Skeletal muscle satellite cell (primary cell): Measurements from ENCODE around the gene SNRNP200.

Source experiments
- H3K27me3 ChIP-seq: 2 replicates; pipeline ENCODE4 v1.7.0; 2013; ENCODE audit warnings: low read length; ENCODE audit not compliant: control insufficient read depth, insufficient read depth
- H3K36me3 ChIP-seq: 2 replicates; pipeline ENCODE4 v1.7.0; 2013; ENCODE audit warnings: mild to moderate bottlenecking, control low read depth, low read length; ENCODE audit not compliant: insufficient read depth
- H3K4me1 ChIP-seq: 2 replicates; pipeline ENCODE4 v1.7.0; 2013; ENCODE audit warnings: low read length; ENCODE audit not compliant: control insufficient read depth, insufficient read depth
- H3K4me2 ChIP-seq: 2 replicates; pipeline ENCODE4 v1.7.0; 2013; ENCODE audit warnings: mild to moderate bottlenecking, low read length
- H3K4me3 ChIP-seq: 2 replicates; pipeline ENCODE4 v1.7.0; 2013; ENCODE audit warnings: low read length
- H3K9ac ChIP-seq: 2 replicates; pipeline ENCODE4 v1.7.0; 2013; ENCODE audit warnings: mild to moderate bottlenecking, low read depth, low read length, moderate library complexity
- H3K9me3 ChIP-seq: replicated peaks from 2 replicates; pipeline ENCODE4 v1.7.0; 2013; ENCODE audit warnings: mild to moderate bottlenecking, control low read depth, low read length

The SNRNP200 gene

GRCh38 chr2:96323849-96324248 is 18.5 kb upstream of the SNRNP200 start:
- peaks cover 14% of the 10 kb centered on the region for H3K4me1 ChIP-seq
- no peak overlapping the region for H3K9ac ChIP-seq
- no peak overlapping the region for H3K4me3 ChIP-seq
- H3K27me3 ChIP-seq: peaks cover 34% of the 10 kb centered on the region
- no peaks in the 10 kb centered on the region for H3K36me3 ChIP-seq
- no peak overlapping the region for H3K4me2 ChIP-seq
- no peaks in the 10 kb centered on the region for H3K9me3 ChIP-seq

GRCh38 chr2:96320728-96321622 is 15.6 kb upstream of the SNRNP200 start:
- no peaks in the 10 kb centered on the region for H3K36me3 ChIP-seq
- H3K4me3 ChIP-seq: peak overlapping the region; percentile 82
- no peaks in the 10 kb centered on the region for H3K9me3 ChIP-seq
- peaks cover 18% of the 10 kb centered on the region for H3K4me1 ChIP-seq
- H3K4me2 ChIP-seq: peak overlapping the region; percentile 100
- peaks cover 34% of the 10 kb centered on the region for H3K27me3 ChIP-seq
- peak overlapping the region; percentile 64 for H3K9ac ChIP-seq

- H3K27me3 ChIP-seq: peaks cover 31% of the 10 kb centered on the region
- H3K9ac ChIP-seq: no peak overlapping the region
- no peaks in the 10 kb centered on the region for H3K36me3 ChIP-seq
- no peaks in the 10 kb centered on the region for H3K9me3 ChIP-seq
- H3K4me3 ChIP-seq: no peak overlapping the region
- H3K4me1 ChIP-seq: peaks cover 24% of the 10 kb centered on the region
- no peak overlapping the region for H3K4me2 ChIP-seq
Measured at GRCh38 chr2:96320326-96320725, 15.0 kb upstream of the SNRNP200 start.

- Histone ChIP-seq H3K9me3 (no peaks in the 10 kb centered on the region), H3K27me3 (peaks cover 27% of the 10 kb centered on the region), H3K4me3 (no peak overlapping the region), H3K9ac (no peak overlapping the region), H3K4me1 (peaks cover 29% of the 10 kb centered on the region), H3K36me3 (no peaks in the 10 kb centered on the region), H3K4me2 (no peak overlapping the region)
Measured at GRCh38 chr2:96319396-96319795, 14.1 kb upstream of the SNRNP200 start.

GRCh38 chr2:96318723-96319122 is 13.4 kb upstream of the SNRNP200 start:
- Histone ChIP-seq H3K4me1 (peaks cover 29% of the 10 kb centered on the region), H3K4me2 (no peak overlapping the region), H3K9ac (no peak overlapping the region), H3K9me3 (no peaks in the 10 kb centered on the region), H3K36me3 (no peaks in the 10 kb centered on the region), H3K4me3 (no peak overlapping the region), H3K27me3 (peaks cover 22% of the 10 kb centered on the region)

- no peak overlapping the region for H3K4me3 ChIP-seq
- peaks cover 29% of the 10 kb centered on the region for H3K4me1 ChIP-seq
- H3K9me3 ChIP-seq: no peaks in the 10 kb centered on the region
- no peaks in the 10 kb centered on the region for H3K36me3 ChIP-seq
- H3K9ac ChIP-seq: no peak overlapping the region
- peaks cover 15% of the 10 kb centered on the region for H3K27me3 ChIP-seq
- no peak overlapping the region for H3K4me2 ChIP-seq
Measured at GRCh38 chr2:96317584-96317997, 12.2 kb upstream of the SNRNP200 start.

- H3K4me3 ChIP-seq: no peak overlapping the region
- peaks cover 13% of the 10 kb centered on the region for H3K27me3 ChIP-seq
- no peak overlapping the region for H3K9ac ChIP-seq
- H3K36me3 ChIP-seq: no peaks in the 10 kb centered on the region
- H3K9me3 ChIP-seq: no peaks in the 10 kb centered on the region
- peaks cover 27% of the 10 kb centered on the region for H3K4me1 ChIP-seq
- H3K4me2 ChIP-seq: no peak overlapping the region
Measured at GRCh38 chr2:96316999-96317398, 11.7 kb upstream of the SNRNP200 start.

- no peaks in the 10 kb centered on the region for H3K36me3 ChIP-seq
- H3K4me2 ChIP-seq: peak overlapping the region; percentile 70
- peak overlapping the region; percentile 33 for H3K9ac ChIP-seq
- H3K27me3 ChIP-seq: no peaks in the 10 kb centered on the region
- peak overlapping the region; percentile 29 for H3K4me3 ChIP-seq
- H3K4me1 ChIP-seq: peaks cover 15% of the 10 kb centered on the region
- H3K9me3 ChIP-seq: no peaks in the 10 kb centered on the region
Measured at GRCh38 chr2:96315400-96316071, 10.2 kb upstream of the SNRNP200 start.

- H3K9ac ChIP-seq: no peak overlapping the region
- H3K27me3 ChIP-seq: no peaks in the 10 kb centered on the region
- no peak overlapping the region for H3K4me3 ChIP-seq
- H3K4me1 ChIP-seq: peaks cover 15% of the 10 kb centered on the region
- H3K36me3 ChIP-seq: no peaks in the 10 kb centered on the region
- peak overlapping the region; percentile 70 for H3K4me2 ChIP-seq
- H3K9me3 ChIP-seq: no peaks in the 10 kb centered on the region
Measured at GRCh38 chr2:96315005-96315399, 9.7 kb upstream of the SNRNP200 start.

GRCh38 chr2:96308248-96308647 is 2.9 kb upstream of the SNRNP200 start:
- Histone ChIP-seq H3K4me2 (no peak overlapping the region), H3K4me3 (no peak overlapping the region), H3K36me3 (peaks cover 17% of the 10 kb centered on the region), H3K27me3 (no peaks in the 10 kb centered on the region), H3K9ac (no peak overlapping the region), H3K9me3 (no peaks in the 10 kb centered on the region), H3K4me1 (peaks cover 17% of the 10 kb centered on the region)

GRCh38 chr2:96306370-96306769 is 1.0 kb upstream of the SNRNP200 start:
- no peaks in the 10 kb centered on the region for H3K27me3 ChIP-seq
- peaks cover 35% of the 10 kb centered on the region for H3K36me3 ChIP-seq
- H3K9me3 ChIP-seq: no peaks in the 10 kb centered on the region
- peak overlapping the region; percentile 96 for H3K4me2 ChIP-seq
- peak overlapping the region; percentile 95 for H3K9ac ChIP-seq
- H3K4me3 ChIP-seq: peak overlapping the region; percentile 95
- peaks cover 17% of the 10 kb centered on the region for H3K4me1 ChIP-seq
